NCI-H1417 (cell line): ENCODE results near the gene GPRIN3.
"Not testable (repeated sequence)": the region's sequence is repeated elsewhere in the genome, so short reads cannot be mapped to it uniquely, and the experiment has no call there.

Experiments
- DNase-seq, 3 experiments: peaks; one replicate each; lab custom pipeline; 2025; lab: John Stamatoyannopoulos, UW

The GPRIN3 gene

DNA sequence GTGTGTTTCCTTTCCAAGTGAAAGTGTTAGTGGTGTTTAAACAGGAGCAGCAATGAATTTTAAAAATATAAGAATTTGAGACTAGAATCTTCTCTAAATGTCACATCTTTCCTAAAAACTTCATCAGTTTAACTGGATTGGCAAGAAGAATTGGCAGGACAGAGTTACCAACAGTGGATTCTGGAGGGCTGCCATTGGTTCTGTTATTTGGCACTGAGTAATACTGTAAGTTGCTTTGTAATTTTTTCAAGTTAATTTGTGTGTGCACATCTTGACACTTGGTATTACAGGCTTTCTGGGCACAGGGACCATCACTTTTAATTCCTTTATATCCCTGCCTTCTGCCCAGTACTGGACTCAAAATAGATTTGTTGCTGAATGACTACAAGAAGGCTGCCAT is 4.5 kb upstream of the GPRIN3 start:
- DNase-seq, result no peak

DNA sequence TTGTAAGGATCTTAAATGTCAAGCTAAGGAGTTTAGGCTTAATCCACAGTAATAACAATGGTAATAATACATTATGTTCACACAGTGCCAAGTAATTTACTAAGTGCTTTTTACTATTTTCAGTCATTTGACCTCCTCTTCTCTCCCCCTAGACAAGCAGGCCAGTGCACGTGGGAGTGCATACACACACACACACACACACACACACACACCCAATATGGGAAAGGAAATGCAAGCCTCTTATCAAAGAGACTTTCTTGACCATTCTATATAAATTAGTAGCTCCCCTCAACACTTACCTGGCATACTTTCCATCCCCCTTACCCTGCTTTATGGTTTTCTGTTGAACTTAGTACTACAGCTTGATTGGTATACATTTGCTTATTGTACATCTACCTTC is 3.8 kb upstream of the GPRIN3 start:
- no peak for DNase-seq

DNA sequence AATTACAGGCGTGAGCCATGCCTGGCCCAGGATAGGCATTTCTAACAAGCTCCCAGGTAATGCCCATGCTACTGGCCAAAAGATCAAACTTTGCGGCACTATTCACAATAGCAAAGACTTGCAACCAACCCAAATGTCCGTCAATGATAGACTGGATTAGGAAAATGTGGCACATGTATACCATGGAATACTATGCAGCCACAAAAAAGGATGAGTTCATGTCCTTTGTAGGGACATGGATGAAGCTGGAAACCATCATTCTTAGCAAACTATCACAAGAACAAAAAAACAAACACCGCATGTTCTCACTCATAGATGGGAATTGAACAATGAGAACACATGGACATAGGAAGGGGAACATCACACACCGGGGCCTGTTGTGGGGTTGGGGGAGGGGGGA is 1.6 kb upstream of the GPRIN3 start:
- DNase-seq, result not testable (repeated sequence)

DNA sequence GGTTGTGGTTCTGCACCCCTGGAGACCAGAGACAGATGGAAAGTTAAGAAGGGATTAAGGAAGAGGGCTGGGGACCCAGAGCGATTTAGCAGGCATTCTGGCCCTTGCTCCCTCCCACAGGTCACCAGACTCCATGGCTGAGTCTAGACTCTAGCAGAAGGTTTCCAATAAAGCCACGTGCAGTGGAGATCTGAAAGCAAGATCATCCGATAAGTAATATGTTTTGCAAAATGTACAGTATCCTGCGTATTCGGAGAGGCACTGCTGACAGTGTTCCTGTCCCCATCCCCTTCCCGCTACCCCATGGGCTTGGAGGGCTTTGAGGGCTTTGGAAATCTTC is 531 bp upstream of the GPRIN3 start:
- no peak for DNase-seq

DNA sequence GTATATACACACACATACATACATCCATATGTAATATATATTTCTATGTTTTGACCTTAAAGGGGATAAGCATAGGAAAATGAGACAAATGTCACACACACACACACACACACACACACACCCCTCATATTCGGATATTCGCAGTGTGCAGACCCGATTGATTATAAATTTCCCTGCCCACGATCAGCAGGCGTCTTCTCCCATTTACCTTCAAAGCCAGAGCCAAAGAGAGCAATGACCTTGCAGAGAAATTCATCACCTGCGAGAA is 488 bp downstream of the GPRIN3 start:
- no peak for DNase-seq

DNA sequence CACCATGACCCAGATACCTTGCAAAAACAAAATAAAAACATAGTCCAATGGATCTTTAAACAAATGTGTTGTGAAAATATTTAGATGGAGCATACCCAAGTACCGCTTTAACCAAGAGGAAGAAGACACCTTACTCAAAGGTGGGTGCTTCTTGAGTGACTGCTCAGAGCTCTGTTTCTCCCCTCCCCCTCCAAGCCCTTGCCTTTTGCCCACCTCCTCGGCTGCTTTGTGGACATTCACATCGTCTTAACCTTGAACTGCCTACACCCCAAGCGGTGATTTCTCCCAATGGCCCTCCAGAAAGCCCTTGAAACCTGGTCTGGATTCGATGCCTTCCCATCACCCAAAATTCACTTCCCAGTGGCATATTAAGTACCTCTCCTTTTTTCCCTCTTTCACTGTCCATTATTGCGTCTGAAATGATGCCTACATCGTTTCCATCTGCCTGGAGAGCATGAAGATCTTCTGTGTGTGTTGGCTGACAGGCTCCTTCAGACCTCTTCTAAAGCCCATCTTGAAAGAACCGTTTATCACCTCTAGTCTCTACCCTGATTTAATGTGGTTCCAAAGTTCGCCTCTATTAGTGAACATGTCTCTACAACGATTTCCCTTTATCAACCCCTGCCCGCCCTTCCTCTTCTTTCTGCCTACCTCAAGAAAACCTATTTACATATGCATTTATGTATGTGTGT is 968 bp downstream of the GPRIN3 start:
- DNase-seq, result peak in 2 of 3 experiments; percentile 34 to 52

DNA sequence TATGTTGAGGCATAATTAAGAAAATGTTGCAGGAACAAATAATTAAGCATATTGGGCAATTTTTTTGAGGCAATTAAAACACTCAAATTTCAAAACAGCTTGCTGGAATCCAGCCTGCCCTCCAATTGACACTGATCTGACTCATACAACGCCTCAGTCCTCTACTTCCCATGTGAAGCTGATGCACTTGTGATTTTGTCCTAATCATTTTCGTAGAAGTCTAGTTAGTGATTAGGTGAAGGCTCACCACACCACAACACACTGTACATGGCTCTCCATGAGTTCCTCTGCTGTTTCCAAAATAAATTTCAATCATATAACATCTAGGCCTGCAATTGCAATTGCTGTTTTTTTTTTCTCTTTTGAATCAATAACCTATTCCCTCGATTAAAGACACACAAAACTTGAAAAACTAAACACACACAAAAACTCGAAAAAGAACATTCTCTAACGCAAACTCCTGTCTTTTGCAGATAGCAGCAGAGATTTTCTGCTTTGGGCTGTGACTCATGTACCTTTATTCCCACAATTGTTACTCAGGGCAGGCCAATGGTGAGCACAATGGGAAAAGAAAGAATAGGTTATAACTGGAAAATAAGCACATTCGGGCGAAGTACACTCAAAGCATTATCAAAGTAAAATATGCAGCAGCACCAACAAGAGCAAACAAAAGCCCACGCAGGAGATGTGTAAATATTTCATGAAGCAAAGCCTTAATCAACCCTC is 1.7 kb downstream of the GPRIN3 start:
- peak in 1 of 3 experiments; percentile 25 for DNase-seq

DNA sequence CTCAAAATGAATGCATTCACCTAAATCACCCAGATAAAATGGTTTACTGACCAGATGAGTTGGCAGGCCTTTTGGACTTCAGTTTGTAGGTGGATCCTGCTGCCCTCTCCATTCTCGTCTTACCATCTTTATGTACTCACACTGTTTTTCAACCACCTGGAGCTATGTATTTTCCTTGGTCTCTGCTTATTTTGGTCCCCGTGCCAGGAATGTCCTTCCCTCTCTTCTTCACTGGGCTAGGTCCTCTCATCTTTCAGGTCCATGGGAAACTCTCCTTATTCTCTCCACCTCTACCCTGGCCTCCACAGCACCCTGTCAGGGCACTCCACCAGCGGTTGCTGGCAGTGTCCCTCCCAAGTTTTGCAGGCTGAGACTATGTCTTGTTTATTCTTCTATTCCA is 2.6 kb downstream of the GPRIN3 start:
- no peak for DNase-seq

DNA sequence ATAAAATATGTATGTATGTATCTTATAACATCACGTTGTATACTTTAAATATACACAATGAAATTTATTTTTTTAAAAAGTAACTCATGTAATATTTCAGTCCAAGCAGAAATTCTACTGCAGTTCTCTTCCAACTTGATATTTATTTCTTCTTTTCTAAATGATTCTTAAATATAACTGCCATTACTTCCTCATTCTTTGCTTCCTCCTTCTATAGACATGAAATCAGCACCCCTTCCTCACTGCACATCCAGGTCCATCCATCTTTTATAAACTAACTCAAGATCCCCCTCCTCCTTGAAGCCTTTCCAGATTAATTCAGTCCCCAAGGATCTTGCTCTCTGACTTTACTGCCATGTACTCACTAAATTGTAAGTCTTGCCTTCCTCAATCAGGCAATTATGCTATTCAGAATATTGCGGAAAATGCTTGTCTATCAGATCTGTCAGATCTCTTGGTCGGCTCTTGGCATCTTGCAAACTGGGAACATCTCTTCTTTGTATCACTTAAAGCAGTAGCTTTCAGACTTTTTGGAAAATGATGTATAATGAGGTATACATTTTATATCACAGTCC is 3.7 kb downstream of the GPRIN3 start:
- no peak for DNase-seq

DNA sequence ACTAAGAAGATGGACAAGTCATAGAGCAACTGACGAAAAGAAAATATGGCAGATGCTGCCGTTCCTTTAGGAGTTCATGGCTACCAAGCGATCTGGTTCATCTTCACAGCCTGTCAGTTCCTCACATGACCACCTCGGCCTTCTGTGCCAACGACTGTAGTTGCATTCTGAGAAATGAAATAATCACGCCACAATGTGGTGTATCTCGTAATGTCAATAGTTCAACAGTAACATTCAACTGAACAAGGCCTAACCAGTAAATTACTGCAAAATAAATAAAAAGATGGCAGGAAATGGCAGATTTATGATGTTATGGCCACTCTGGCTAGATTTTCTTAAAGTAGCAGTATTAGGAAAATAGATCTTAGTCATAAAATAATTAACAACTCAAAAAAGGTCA is 4.4 kb downstream of the GPRIN3 start:
- peak in 2 of 3 experiments; percentile 12 to 71 for DNase-seq

DNA sequence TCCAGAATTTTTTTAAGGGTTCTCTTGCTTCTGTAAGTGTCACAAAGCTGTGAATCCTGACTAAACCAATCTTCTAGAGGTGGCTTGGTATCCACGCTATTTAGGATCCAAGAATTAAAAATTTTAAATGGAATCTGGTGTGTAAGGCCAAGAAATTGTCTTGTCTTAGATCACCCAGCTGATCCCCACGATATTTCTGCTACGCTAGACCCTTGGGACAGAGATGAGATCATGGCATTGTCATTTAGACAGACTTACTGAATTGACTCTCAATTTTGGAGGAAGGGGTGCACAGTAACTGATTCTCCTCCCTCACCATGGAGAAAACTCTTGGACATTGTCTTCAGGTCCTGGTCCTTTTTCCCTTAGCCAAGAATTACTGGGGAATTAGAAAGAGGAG is 5.7 kb downstream of the GPRIN3 start:
- no peak for DNase-seq

DNA sequence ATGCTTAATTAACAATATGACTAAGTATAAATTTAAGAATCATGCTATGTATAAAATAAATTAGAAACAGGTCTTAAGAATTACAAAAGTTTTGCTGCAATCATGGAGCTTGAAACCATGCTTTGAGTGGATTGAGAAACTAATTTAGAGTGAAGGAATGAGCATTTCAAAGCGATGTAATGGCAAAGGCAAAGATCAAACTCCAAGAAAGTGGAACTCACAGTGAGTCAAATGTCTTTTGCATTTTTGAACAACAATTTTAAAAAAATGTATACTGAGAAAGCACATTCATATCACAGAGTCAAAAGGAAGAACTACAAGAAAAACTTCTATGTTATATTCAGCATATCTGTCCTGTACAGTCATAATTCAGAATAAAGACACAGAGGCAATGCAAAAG is 6.6 kb downstream of the GPRIN3 start:
- DNase-seq, result no peak

DNA sequence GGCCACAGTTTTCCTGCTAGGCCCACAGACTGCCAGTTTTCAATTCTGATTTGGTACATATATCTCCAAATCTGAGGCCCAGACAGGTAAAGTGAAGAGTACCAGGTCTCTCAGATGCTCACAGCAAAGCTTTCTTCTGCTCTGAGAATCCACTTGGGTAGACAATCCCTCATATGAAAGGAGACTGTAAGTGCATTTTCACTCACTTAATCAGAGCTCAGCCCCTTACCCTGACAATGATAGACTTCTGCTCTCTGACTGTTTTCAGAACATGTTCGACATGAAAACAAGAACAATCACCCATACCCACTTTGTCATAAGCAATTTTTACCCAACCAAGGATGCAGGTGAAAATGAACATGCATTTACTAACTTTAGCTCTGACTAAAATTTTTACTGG is 7.1 kb downstream of the GPRIN3 start:
- DNase-seq, result no peak

DNA sequence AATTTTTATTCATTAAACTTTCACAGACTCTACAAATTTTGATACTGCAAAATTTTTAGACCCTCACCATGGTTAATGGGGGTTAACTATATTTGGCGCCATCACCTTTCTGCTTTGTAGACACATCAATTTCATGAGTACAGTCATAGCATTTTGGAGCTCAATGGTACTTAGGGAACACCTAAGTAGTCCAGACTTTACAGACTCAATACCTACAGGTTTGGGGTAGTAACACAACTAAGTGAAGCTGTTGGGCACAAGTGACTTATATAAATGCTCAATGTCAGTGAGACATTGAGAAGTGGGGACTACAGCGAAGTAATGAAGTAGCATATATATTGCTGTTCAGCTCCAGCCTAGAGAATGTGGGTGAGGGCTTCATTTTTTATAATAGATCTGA is 7.5 kb downstream of the GPRIN3 start:
- DNase-seq, result no peak

DNA sequence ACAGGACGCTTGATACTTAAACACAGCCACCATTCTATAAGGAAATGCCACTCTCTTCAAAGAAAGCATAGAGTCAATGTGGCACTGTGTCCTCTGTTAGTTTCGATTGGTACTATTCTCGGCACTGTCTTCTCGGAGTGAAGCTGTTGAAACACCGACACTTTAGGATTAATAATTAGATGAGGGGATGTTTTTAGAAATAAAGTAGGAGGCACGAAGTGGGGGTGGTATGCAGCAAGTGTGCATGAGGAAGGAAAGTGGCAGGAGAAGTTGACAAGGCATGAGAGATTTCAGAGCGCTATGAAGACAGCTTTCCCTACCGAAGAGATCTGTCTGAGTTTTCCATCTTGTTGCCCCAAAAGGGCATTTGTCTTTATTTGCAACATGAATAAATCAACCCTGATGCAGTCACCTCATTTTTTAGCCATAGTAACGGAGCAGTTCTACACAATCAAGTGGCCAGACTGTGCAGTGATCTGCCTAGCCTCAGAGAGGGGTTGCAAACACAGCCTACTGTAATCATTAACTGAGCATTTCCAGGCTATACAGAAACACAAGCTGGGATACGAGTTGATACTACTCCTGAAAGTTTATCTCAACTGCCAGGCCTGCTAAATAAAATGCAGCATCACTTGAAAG is 8.3 kb downstream of the GPRIN3 start:
- DNase-seq, result peak in 1 of 3 experiments; percentile 15

DNA sequence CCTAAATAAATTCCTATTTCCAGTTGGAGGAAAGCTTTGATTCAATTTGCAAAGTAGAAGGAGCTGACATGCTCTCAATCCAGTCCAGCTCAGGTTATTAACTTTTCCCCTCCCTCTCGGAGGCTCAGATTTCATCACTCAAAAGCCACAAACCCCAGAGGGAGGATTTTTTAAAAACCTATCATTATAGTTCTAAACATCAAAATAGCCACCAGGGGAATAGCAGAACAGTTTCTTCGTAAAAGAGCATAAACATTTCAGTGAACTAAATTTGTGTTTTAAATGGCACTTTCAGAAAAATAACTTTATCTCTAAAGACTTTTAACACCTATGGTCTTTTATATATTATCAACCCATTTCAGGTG is 8.8 kb downstream of the GPRIN3 start:
- DNase-seq, result peak in 2 of 3 experiments; percentile 58 to 80

DNA sequence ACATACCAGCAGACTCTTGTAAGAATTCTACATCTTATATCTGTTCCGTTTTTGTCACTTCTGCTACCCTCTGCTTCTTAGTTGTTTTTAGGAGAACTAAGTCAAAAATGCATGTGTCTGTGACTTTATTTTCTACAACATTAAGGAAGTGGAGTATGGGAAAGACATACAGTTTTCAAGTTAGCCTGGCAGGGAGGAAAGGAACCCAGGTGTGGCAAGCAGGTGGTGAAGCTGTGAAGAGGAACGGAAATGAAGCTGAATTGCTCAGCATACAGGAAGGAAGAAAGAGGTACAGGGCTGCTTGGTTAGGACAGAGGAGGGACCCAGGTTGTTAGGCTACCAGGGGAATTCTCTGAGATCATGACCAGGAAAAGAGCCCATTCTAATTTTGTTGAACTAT is 9.4 kb downstream of the GPRIN3 start:
- peak in 1 of 3 experiments; percentile 30 for DNase-seq

DNA sequence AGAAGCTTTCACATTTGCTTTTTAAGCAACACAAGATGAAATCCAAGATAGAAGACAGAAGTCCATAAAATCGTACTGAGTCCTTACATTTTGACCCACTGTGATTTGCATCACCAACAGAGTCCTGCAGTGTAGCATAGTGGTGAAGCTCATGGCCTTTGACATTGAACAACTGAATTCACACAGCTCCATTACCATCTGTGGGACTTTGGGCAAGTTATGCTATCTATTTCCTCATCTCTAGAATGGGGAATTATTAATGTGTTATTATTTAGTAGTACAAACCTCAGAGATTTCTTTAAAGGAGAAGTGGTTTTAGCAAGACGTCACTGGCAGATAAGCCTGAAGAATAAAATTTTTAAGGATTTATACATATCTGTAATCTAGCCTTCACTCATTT is 10.7 kb downstream of the GPRIN3 start:
- no peak for DNase-seq

DNA sequence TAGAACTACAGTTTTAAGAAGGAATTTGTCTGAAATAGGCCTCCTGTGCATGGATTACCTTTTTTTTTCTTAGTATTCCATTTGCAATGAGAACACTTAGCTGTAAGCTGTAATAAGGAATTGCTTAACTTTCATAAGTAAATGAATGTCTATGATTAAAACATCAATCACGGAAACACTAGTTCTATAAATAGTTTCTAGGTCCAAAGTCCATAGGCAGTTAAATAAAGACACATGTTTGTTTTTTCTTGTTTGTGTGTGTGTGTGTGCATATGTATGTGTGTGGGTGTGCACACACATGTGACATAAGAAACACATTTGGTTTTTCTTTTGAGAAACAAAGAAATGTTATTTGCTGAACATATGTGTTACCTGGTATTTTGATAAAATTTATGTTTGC is 11.2 kb downstream of the GPRIN3 start:
- no peak for DNase-seq

DNA sequence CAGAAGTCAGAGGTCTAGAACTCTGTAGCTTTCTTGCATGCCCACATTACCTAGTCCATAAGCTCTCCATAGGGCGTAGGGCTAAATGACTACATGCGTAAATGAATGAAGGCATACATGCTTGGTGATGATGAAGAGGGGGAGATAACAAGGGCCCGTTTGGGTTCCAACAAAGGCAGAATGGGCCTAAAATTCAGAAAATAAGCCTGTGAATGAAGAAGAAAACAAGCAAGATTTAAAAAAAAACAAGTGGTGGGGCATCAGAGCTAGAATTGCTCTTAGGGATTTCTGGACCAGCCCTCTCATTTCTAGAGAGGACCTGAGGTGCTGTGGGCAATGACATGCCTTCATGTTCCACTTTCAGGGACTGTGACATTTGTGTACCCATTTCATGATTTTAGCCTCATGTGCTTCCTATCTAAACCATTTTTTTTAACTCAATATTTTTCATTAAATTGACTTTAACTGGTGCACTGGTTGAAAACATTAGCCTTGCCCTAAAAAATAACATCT is 12.1 kb downstream of the GPRIN3 start:
- no peak for DNase-seq

DNA sequence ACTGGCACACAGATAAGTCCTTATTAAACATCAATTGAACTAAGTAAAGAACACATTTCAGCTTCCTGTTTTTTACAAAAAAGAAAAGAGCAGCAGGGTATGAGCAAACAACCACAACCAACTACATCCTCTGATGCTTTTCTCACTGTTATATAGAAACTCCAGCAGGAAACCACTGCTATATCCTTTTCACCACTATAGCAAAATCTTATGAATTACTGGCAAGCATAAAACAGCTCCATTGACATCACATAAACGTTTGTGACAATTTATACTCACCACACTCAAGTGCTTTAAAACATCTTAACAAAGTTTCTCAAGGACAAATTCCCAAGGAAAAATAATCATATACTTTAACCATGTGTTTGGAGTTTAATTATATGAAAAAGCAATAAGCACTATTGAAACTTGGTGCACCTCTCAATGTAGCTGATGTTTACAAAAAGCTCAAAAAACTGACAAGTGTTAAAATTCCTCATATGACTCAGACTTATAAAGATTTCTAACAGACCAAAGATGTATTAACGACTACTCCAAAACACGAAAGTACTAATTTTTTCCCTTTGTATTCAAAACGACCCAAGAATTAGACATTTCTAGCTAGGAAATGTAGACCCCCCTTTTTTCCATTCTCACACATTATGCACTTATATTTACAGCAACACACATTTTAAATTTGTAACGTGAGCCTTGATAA is 12.9 kb downstream of the GPRIN3 start:
- DNase-seq, result peak in 2 of 3 experiments; percentile 15 to 21

DNA sequence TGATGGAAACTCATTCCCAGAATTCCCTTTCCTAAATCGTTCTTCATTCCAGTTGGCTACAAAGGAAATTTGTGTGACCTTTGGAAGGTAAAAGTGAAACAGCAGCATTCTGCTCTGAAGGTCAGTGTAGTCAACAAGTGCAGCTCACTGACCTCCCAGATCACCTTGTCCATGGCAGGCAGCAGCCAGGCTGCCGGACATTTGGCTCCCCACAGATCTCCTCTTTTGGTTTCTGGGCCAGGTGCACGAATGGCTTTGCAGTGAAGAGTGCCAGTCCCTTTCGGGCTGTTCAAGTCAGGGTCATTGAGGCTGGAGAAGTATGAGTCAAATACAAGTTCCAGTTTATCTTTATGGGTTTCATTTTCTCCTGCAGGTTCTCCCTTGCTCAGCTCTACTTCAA is 14.3 kb downstream of the GPRIN3 start:
- DNase-seq, result no peak
